Measurements from ENCODE around the gene CACNB4.

- TF ChIP-seq CTCF (IDR thresholded peaks at IDR 0.05; ENCODE audit: low read length) (no peak), EZH2 (IDR thresholded peaks at IDR 0.05; ENCODE audit: borderline replicate concordance, low read length) (no peak)
Measured at GRCh38 chr2:152019732-152020131, 79.1 kb downstream of the CACNB4 start.
